WERI-Rb-1 (cell line): ENCODE results near the gene TBX6.

ENCODE experiments used
- DNase-seq: peaks from one replicate; pipeline ENCODE4 v3.0.0-alpha.2; 2020
- H3K27ac ChIP-seq: fragments of 250-450 bp; sonication (Bioruptor Pico); 2 replicates; pipeline ENCODE4 v1.5.1; 2020; ENCODE audit warnings: mild to moderate bottlenecking, moderate library complexity
- H3K27me3 ChIP-seq: fragments of 250-450 bp; sonication (Bioruptor Pico); 2 replicates; pipeline ENCODE4 v1.5.1; 2021; ENCODE audit warnings: mild to moderate bottlenecking, low read depth, moderate library complexity; ENCODE audit not compliant: insufficient read depth, severe bottlenecking
- H3K36me3 ChIP-seq: fragments of 250-450 bp; sonication (Bioruptor Pico); 2 replicates; pipeline ENCODE4 v1.5.1; 2020; ENCODE audit warnings: mild to moderate bottlenecking, moderate library complexity
- H3K4me3 ChIP-seq: 2 replicates; pipeline ENCODE4 v1.5.1; 2011; ENCODE audit warnings: low read depth, mild to moderate bottlenecking, control low read depth, low read length
- H3K9me3 ChIP-seq: fragments of 250-450 bp; sonication (Bioruptor Pico); 2 replicates; pipeline ENCODE4 v1.5.1; 2021; ENCODE audit warnings: mild to moderate bottlenecking, moderate library complexity; ENCODE audit not compliant: severe bottlenecking
- CTCF ChIP-seq: IDR thresholded peaks from 2 replicates; pipeline ENCODE4 v1.5.1; 2011; ENCODE audit warnings: low read depth, mild to moderate bottlenecking, control low read depth, inconsistent platforms, low read length

TBX6 gene

GRCh38 chr16:30084816-30085159, 6.9 kb downstream of the TBX6 start:
- Histone ChIP-seq H3K9me3 (no peaks in the 10 kb centered on the region), H3K27ac (no peak overlapping the region), H3K4me3 (no peak overlapping the region), H3K36me3 (peaks cover 54% of the 10 kb centered on the region), H3K27me3 (no peaks in the 10 kb centered on the region)
- TF ChIP-seq CTCF: no peak
- no peak for DNase-seq

DNA sequence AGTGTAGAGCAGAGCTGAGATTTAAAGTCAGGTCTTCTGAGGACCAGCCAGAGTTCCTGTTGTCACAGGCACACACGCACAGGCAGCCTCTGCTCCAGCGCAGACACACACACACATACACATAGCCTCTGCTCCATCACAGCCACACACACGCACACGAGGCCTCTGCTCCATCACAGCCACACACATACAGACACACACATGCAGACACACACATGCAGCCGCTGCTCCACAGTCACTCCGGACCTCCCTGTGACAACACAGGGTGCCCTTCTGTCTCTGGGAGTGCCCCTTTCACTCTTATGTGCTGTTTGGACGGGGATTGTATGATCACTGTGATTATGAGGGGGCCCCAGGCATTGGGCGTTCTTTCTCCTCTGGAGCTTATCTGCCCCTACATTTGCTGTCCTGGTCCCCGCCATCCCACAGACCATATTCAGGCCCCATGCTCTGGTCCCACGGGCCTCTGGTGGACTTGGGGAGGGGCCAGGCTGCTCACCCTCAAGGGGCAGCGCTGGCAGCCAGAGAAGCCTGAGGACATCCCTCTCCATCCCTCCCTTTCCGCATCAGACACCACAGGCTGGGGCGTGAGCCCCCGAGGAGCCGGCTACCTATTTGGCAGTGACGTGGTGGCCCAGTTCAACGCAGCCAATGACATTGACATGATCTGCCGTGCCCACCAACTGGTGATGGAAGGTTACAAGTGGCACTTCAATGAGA, 7.5 kb downstream of the TBX6 start:
- no peak for DNase-seq
- peaks cover 59% of the 10 kb centered on the region for H3K36me3 ChIP-seq
- no peak overlapping the region for H3K27ac ChIP-seq

GRCh38 chr16:30083216-30084055, 8.3 kb downstream of the TBX6 start:
- Histone ChIP-seq H3K4me3 (no peak overlapping the region), H3K9me3 (no peaks in the 10 kb centered on the region), H3K27me3 (no peaks in the 10 kb centered on the region), H3K36me3 (peaks cover 65% of the 10 kb centered on the region), H3K27ac (no peak overlapping the region)
- TF ChIP-seq CTCF: no peak
- DNase-seq: no peak

More for the DNA sequence above, 7.5 kb downstream of the TBX6 start:
- Histone ChIP-seq H3K27me3 (no peaks in the 10 kb centered on the region), H3K9me3 (no peaks in the 10 kb centered on the region), H3K4me3 (no peak overlapping the region)
- TF ChIP-seq CTCF: no peak

DNA sequence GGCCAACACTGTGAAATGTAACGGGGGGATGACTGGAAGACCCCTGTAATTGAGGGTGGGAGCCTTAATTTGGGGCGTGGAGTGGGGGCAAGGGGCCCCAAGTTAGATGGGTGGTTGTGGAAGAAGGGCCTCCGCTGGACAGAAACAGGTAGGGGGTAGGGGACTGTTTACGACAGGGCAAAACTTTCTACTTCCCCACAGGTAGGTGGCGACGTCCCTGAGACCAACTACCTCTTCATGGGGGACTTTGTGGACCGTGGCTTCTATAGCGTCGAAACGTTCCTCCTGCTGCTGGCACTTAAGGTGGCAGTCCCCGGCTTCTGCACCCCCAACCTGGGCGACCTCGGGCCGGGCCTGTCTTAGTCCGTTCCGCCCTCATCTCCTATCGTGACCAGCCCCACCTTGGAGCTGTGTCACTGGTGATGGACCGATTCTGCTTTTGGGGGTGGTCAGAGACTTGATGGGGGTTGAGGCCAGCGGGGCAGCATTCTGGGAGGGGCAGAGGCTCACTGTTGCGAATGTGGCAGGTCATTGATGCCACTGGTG, 9.1 kb downstream of the TBX6 start:
- H3K36me3 ChIP-seq: peaks cover 74% of the 10 kb centered on the region

DNA sequence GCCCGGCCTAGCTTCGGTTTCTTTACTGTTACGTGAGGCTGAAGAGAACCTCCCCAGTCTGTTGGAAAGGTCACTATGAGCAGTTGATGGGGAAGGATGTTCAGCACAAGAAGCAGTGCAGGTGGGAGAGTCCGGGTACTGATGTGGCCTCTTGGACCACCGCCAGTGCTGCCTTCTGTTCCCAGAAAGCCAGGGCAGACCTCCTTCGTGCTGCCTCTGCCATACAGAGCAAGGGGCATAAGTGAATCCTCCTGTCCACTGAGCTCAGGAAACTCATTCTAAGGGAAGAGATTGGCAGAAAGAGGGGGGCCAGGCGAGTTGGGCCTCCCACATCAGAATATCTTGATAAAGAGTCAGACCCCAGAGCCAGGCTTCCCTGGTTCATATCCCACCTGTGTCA, 12.2 kb downstream of the TBX6 start:
- TF ChIP-seq CTCF: no peak
- Histone ChIP-seq H3K9me3 (no peaks in the 10 kb centered on the region), H3K36me3 (peaks cover 67% of the 10 kb centered on the region), H3K27ac (no peak overlapping the region), H3K27me3 (no peaks in the 10 kb centered on the region), H3K4me3 (no peak overlapping the region)
- DNase-seq: no peak

More for the DNA sequence above, 9.1 kb downstream of the TBX6 start:
- peak; percentile 57 for TF ChIP-seq CTCF
- H3K27me3 ChIP-seq: no peaks in the 10 kb centered on the region
- no peak overlapping the region for H3K27ac ChIP-seq
- no peak for DNase-seq
- no peaks in the 10 kb centered on the region for H3K9me3 ChIP-seq
- H3K4me3 ChIP-seq: no peak overlapping the region
